A673 (cell line): Measurements from ENCODE around the gene TNFAIP1.

ENCODE experiments used
- CTCF ChIP-seq: fragments of 300-800, 200-600 bp; sonication (generic); conservative IDR thresholded peaks from 2 replicates; pipeline ENCODE4 v1.5.1; 2017; ENCODE audit warnings: low read depth, mild to moderate bottlenecking, antibody characterized with exemption, low read length, moderate library complexity, mixed read lengths
- EZH2 ChIP-seq: fragments of 200-600 bp; sonication (generic); IDR thresholded peaks from 2 replicates; pipeline ENCODE4 v1.6.1; 2017; ENCODE audit warnings: borderline replicate concordance, low read depth, mild to moderate bottlenecking, mixed read lengths, antibody characterized with exemption, low read length; ENCODE audit not compliant: poor library complexity, severe bottlenecking

GRCh38 chr17:28350271-28350670 lies 14.7 kb downstream of the TNFAIP1 start:
- TF ChIP-seq CTCF, result no peak
- TF ChIP-seq EZH2, result no peak
